Gastroesophageal sphincter (tissue), 3 donors: ENCODE data around the gene CCDC33.

Experiments used
- EP300 ChIP-seq: sonication (generic); formaldehyde crosslinking; IDR thresholded peaks from one replicate; pipeline ENCODE4 v1.6.1; 2017; ENCODE audit warnings: antibody characterized with exemption, mild to moderate bottlenecking
- POLR2A ChIP-seq, 2 donors: fragments of 450-650 bp; IDR thresholded peaks; one replicate each; pipeline ENCODE4 v1.6.1; 2017; ENCODE audit warnings: antibody characterized with exemption in 2 of 2, mild to moderate bottlenecking in 2 of 2, moderate library complexity in 1 of 2
- TF ChIP-seq, protein P1 (sequence below), 4 experiments: fragments of 200-600 bp in 2 of 4; fragments of 450-650 bp in 2 of 4; sonication (generic) in 1 of 4; IDR thresholded peaks; one replicate each; pipeline ENCODE4 v1.5.1; 2017 to 2019; ENCODE audit warnings: antibody characterized with exemption in 4 of 4, mild to moderate bottlenecking in 2 of 4, moderate library complexity in 2 of 4

DNA sequence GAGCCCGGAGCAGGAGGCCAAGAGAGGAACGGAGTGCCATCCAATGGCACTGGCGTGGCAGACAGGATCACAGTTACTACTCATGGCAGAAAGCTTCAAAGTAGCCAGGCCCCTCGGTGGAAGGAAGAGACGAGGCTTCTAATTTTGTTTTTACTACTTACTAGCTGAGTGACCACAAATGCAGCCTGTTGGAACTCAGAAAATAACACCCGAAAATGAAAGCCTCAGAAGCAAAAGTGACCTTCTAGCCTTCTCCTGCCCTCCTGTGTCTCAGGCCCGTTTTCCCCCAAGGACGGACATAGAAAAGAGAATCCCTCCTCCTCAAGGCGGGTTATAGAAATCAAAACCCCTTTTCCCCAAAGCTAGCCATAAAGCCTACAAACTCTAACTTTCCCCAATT lies 23.6 kb upstream of the CCDC33 start:
- TF ChIP-seq, protein P1, sequence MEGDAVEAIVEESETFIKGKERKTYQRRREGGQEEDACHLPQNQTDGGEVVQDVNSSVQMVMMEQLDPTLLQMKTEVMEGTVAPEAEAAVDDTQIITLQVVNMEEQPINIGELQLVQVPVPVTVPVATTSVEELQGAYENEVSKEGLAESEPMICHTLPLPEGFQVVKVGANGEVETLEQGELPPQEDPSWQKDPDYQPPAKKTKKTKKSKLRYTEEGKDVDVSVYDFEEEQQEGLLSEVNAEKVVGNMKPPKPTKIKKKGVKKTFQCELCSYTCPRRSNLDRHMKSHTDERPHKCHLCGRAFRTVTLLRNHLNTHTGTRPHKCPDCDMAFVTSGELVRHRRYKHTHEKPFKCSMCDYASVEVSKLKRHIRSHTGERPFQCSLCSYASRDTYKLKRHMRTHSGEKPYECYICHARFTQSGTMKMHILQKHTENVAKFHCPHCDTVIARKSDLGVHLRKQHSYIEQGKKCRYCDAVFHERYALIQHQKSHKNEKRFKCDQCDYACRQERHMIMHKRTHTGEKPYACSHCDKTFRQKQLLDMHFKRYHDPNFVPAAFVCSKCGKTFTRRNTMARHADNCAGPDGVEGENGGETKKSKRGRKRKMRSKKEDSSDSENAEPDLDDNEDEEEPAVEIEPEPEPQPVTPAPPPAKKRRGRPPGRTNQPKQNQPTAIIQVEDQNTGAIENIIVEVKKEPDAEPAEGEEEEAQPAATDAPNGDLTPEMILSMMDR (IDR thresholded peaks at IDR 0.05): no peak
- TF ChIP-seq POLR2A (IDR thresholded peaks at IDR 0.05) (no peak), EP300 (no peak)
